Measurements from ENCODE around the gene ELMOD1.

DNA sequence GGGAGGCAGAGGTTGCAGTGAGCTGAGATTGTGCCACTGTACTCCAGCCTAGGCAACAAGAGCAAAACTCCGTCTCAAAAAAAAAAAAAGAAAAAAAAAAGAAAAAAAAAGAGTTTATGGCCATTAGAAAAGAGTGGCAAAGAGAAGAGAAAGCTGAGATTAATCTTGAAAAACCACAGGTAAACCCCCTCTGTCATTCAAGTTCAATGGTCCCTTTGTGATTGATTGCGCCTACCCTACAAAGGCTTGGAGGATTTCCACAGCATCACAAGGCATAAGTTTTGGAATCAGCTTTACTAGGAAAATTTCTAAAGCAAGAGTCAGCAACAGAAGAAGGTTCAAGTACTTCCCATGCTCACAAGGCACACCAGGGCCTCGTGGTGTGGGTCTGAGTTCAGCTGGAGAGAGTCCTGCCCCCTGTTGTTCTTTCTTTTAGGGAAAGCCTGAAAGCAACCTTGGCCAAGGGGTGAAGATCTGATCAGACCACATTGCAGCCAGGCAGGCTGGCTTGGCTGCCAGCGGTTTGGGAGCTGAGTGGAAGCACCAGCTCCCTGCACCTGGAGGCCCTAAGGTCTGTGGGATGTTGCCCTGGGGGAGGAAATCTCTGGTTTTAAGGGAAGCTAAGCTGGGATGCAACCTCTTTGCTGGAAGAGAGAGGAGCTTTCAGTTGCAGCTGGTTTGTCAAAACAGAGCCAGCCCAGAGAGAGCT, 79.1 kb downstream of the ELMOD1 start:
- TF ChIP-seq, protein P1, sequence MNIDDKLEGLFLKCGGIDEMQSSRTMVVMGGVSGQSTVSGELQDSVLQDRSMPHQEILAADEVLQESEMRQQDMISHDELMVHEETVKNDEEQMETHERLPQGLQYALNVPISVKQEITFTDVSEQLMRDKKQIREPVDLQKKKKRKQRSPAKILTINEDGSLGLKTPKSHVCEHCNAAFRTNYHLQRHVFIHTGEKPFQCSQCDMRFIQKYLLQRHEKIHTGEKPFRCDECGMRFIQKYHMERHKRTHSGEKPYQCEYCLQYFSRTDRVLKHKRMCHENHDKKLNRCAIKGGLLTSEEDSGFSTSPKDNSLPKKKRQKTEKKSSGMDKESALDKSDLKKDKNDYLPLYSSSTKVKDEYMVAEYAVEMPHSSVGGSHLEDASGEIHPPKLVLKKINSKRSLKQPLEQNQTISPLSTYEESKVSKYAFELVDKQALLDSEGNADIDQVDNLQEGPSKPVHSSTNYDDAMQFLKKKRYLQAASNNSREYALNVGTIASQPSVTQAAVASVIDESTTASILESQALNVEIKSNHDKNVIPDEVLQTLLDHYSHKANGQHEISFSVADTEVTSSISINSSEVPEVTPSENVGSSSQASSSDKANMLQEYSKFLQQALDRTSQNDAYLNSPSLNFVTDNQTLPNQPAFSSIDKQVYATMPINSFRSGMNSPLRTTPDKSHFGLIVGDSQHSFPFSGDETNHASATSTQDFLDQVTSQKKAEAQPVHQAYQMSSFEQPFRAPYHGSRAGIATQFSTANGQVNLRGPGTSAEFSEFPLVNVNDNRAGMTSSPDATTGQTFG (tag by site-specific recombination; IDR thresholded peaks at IDR 0.05; ENCODE audit: borderline replicate concordance): no peak
- TF ChIP-seq ZNF768 (tag by site-specific recombination; IDR thresholded peaks at IDR 0.05) (no peak), ZFP41 (tag by site-specific recombination; IDR thresholded peaks at IDR 0.05; ENCODE audit: borderline replicate concordance) (no peak), ZNF776 (tag by site-specific recombination; IDR thresholded peaks at IDR 0.05; ENCODE audit: borderline replicate concordance) (no peak), KLF1 (tag by site-specific recombination; IDR thresholded peaks at IDR 0.05) (no peak), ZBTB8A (tag by site-specific recombination; IDR thresholded peaks at IDR 0.05) (no peak), ZNF23 (tag by site-specific recombination; IDR thresholded peaks at IDR 0.05; ENCODE audit: borderline replicate concordance) (no peak)
- TF ChIP-seq, protein P2, sequence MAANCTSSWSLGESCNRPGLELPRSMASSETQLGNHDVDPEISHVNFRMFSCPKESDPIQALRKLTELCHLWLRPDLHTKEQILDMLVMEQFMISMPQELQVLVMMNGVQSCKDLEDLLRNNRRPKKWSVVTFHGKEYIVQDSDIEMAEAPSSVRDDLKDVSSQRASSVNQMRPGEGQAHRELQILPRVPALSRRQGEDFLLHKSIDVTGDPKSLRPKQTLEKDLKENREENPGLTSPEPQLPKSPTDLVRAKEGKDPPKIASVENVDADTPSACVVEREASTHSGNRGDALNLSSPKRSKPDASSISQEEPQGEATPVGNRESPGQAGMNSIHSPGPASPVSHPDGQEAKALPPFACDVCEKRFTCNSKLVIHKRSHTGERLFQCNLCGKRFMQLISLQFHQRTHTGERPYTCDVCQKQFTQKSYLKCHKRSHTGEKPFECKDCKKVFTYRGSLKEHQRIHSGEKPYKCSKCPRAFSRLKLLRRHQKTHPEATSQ (tag by site-specific recombination; IDR thresholded peaks at IDR 0.05): no peak
- TF ChIP-seq, protein P3, sequence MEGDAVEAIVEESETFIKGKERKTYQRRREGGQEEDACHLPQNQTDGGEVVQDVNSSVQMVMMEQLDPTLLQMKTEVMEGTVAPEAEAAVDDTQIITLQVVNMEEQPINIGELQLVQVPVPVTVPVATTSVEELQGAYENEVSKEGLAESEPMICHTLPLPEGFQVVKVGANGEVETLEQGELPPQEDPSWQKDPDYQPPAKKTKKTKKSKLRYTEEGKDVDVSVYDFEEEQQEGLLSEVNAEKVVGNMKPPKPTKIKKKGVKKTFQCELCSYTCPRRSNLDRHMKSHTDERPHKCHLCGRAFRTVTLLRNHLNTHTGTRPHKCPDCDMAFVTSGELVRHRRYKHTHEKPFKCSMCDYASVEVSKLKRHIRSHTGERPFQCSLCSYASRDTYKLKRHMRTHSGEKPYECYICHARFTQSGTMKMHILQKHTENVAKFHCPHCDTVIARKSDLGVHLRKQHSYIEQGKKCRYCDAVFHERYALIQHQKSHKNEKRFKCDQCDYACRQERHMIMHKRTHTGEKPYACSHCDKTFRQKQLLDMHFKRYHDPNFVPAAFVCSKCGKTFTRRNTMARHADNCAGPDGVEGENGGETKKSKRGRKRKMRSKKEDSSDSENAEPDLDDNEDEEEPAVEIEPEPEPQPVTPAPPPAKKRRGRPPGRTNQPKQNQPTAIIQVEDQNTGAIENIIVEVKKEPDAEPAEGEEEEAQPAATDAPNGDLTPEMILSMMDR (tag by site-specific recombination; IDR thresholded peaks at IDR 0.05): no peak
